ENCODE data around the gene QRSL1. TPM values are rescaled to one million over a fixed set of nuclear protein-coding genes. Genes with fewer than 3 reads are reported as not detected.

The QRSL1 gene
- total and polyA plus RNA-seq, 2 experiments from 2014 or later = 7.8 to 9.7 TPM

DNA sequence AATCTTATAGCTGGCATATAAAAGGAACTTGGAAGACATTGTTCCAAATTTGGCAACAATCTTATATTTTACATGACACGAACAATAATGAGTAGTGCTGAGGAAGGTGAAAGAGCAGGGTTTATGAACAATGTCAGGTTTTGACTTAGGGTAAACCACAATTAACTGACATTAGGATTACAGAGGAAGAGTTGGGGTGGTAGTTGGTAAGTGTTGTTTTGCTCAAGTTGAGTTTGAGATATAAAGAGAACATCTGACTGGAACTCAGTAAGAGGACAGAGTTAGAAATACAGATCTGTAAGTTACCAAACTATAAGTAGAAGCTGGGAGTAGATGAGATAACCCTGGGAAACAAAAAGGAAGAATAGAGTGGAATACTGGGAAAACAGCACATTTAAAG, 15.2 kb upstream of the QRSL1 start:
- H3K9ac ChIP-seq = no peak overlapping the region
- H3K9me2 ChIP-seq (ENCODE audit: insufficient read depth) = no peaks in the 10 kb centered on the region
- in situ Hi-C loops (cut with MboI) = no loop called here
- no peaks in the 10 kb centered on the region for H3K9me3 ChIP-seq (ENCODE audit: low read depth)
- H3K4me3 ChIP-seq = no peak overlapping the region
- WGBS, 2 experiments (ENCODE audit: low coverage in 1 of 2, low lambda C conversion rate in 2 of 2, missing lambda C conversion rate in 2 of 2) = 97 to 100% methylated on average over 1 of the region's 1 CpG
- H3K4me1 ChIP-seq (ENCODE audit: insufficient read depth) = no peaks in the 10 kb centered on the region
- no peak overlapping the region for H2AFZ ChIP-seq
- H3F3A ChIP-seq (ENCODE audit: insufficient read depth) = no peaks in the 10 kb centered on the region
- no peak for TF ChIP-seq EZH2phosphoT487 (IDR thresholded peaks at IDR 0.05; ENCODE audit: insufficient read depth, low read depth)
- no peak for TF ChIP-seq EZH2 (IDR thresholded peaks at IDR 0.05; ENCODE audit: insufficient read depth, poor library complexity, severe bottlenecking)
- no peaks in the 10 kb centered on the region for H3K79me2 ChIP-seq (ENCODE audit: insufficient read depth)
- no peaks in the 10 kb centered on the region for H4K20me1 ChIP-seq (ENCODE audit: insufficient read depth)
- DNase-seq = no peak
- no peaks in the 10 kb centered on the region for H3K36me3 ChIP-seq (ENCODE audit: low read depth)
- H3K27ac ChIP-seq = no peak overlapping the region
- no peak overlapping the region for H3K4me2 ChIP-seq (ENCODE audit: unreplicated experiment)
- H3K27me3 ChIP-seq (replicated peaks; ENCODE audit: insufficient read depth) = no peaks in the 10 kb centered on the region

DNA sequence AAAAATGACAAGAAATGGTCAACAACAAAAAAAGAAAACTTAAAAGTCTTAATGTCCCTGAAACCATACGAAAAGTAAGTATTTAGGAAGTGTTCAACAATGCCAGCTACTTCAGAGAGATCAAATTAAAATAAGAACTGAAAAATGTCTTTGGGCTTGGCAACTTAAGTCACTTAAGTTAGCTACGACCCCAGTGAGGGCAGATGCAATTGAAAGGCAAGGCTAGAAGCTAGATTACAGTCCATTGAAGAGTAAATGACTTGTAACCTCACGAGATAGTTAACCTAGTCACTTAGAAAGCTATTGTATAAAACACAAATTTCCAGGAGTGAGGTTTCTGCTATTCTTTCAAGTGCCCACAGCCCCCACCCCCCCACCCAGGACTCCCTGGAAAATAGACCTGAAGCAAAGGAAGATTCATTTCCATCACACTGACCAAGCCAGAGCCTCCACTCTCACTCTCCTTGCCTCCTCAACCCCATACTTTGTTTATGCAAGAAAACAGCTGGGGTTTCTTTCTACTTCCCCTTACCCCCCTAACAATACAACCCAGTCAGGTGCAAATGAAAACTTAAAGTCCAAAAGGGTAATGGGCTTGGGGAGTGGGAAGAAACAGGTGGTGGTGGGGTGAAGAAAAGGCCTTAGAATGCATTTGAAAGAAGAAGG, 14.7 kb upstream of the QRSL1 start:
- Histone ChIP-seq H3K27ac (no peak overlapping the region), H4K20me1 (ENCODE audit: insufficient read depth) (no peaks in the 10 kb centered on the region), H3K79me2 (ENCODE audit: insufficient read depth) (no peaks in the 10 kb centered on the region), H3F3A (ENCODE audit: insufficient read depth) (no peaks in the 10 kb centered on the region), H3K9ac (no peak overlapping the region), H3K4me3 (no peak overlapping the region), H3K27me3 (replicated peaks; ENCODE audit: insufficient read depth) (no peaks in the 10 kb centered on the region), H3K4me1 (ENCODE audit: insufficient read depth) (no peaks in the 10 kb centered on the region), H3K4me2 (ENCODE audit: unreplicated experiment) (no peak overlapping the region), H3K9me2 (ENCODE audit: insufficient read depth) (no peaks in the 10 kb centered on the region), H3K9me3 (ENCODE audit: low read depth) (no peaks in the 10 kb centered on the region), H3K36me3 (ENCODE audit: low read depth) (no peaks in the 10 kb centered on the region), H2AFZ (no peak overlapping the region)
- 64 to 67% methylated on average over 3 of the region's 3 CpGs for WGBS, 2 experiments (ENCODE audit: low coverage in 1 of 2, low lambda C conversion rate in 2 of 2, missing lambda C conversion rate in 2 of 2)
- in situ Hi-C loops (cut with MboI) = no loop called here
- TF ChIP-seq EZH2phosphoT487 (IDR thresholded peaks at IDR 0.05; ENCODE audit: insufficient read depth, low read depth) = no peak
- no peak for TF ChIP-seq EZH2 (IDR thresholded peaks at IDR 0.05; ENCODE audit: insufficient read depth, poor library complexity, severe bottlenecking)
- no peak for DNase-seq

DNA sequence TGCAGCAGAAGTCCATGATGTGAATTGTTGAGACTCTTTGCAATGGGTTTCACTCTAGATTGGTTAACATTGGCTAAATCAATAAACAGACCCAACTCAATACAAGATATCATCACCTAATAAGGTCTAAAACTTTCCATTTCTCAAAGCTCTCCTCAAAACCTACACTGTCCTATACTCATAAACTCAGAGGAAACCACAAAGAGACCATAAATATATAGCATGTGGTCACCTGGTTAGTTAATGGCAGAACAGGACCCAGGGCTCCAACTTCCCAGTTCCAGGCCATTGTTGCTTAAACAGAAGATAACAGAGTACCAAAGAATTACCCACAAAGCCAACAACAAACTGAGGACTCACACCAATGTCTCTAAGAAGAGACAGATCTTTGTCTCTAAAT, 12.1 kb upstream of the QRSL1 start:
- no peaks in the 10 kb centered on the region for H3F3A ChIP-seq (ENCODE audit: insufficient read depth)
- H2AFZ ChIP-seq = no peak overlapping the region
- H3K9me2 ChIP-seq (ENCODE audit: insufficient read depth) = no peaks in the 10 kb centered on the region
- H3K9ac ChIP-seq = no peak overlapping the region
- H3K27ac ChIP-seq = no peak overlapping the region
- H3K4me2 ChIP-seq (ENCODE audit: unreplicated experiment) = no peak overlapping the region
- H3K27me3 ChIP-seq (replicated peaks; ENCODE audit: insufficient read depth) = no peaks in the 10 kb centered on the region
- no peaks in the 10 kb centered on the region for H3K36me3 ChIP-seq (ENCODE audit: low read depth)
- in situ Hi-C loops (cut with MboI) = no loop called here
- no peak overlapping the region for H3K4me3 ChIP-seq
- no peak for TF ChIP-seq EZH2phosphoT487 (IDR thresholded peaks at IDR 0.05; ENCODE audit: insufficient read depth, low read depth)
- no peak for TF ChIP-seq EZH2 (IDR thresholded peaks at IDR 0.05; ENCODE audit: insufficient read depth, poor library complexity, severe bottlenecking)
- no peak for DNase-seq
- no peaks in the 10 kb centered on the region for H3K4me1 ChIP-seq (ENCODE audit: insufficient read depth)
- H4K20me1 ChIP-seq (ENCODE audit: insufficient read depth) = no peaks in the 10 kb centered on the region
- H3K79me2 ChIP-seq (ENCODE audit: insufficient read depth) = no peaks in the 10 kb centered on the region
- H3K9me3 ChIP-seq (ENCODE audit: low read depth) = no peaks in the 10 kb centered on the region

DNA sequence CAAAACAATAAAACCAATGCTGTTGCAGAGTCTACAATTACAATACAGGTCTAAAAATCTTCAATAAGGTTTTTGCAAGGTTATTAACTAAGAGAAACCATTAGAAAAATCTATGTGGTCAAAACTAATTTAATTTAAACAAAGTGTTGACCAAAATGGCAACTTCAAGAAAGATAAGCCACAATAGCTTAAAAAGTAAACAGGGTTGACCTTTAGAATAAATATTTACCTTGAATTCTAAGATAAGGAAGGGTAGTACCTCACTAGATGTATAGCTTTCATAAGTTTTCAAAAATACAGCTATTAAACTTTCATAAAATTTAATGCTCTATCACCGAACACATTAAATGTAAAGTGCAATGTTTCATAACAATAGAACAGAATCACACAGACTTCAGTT, 11.5 kb upstream of the QRSL1 start:
- Histone ChIP-seq H3F3A (ENCODE audit: insufficient read depth) (no peaks in the 10 kb centered on the region), H3K27me3 (replicated peaks; ENCODE audit: insufficient read depth) (no peaks in the 10 kb centered on the region), H3K36me3 (ENCODE audit: low read depth) (no peaks in the 10 kb centered on the region), H3K9me2 (ENCODE audit: insufficient read depth) (no peaks in the 10 kb centered on the region), H3K9me3 (ENCODE audit: low read depth) (no peaks in the 10 kb centered on the region), H3K79me2 (ENCODE audit: insufficient read depth) (no peaks in the 10 kb centered on the region), H3K9ac (no peak overlapping the region), H4K20me1 (ENCODE audit: insufficient read depth) (no peaks in the 10 kb centered on the region), H3K4me3 (no peak overlapping the region), H3K27ac (no peak overlapping the region), H2AFZ (no peak overlapping the region), H3K4me1 (ENCODE audit: insufficient read depth) (no peaks in the 10 kb centered on the region), H3K4me2 (ENCODE audit: unreplicated experiment) (no peak overlapping the region)
- no peak for DNase-seq
- 90 to 94% methylated on average over 1 of the region's 1 CpG for WGBS, 2 experiments (ENCODE audit: low coverage in 1 of 2, low lambda C conversion rate in 2 of 2, missing lambda C conversion rate in 2 of 2)
- in situ Hi-C loops (cut with MboI) = no loop called here
- TF ChIP-seq EZH2 (IDR thresholded peaks at IDR 0.05; ENCODE audit: insufficient read depth, poor library complexity, severe bottlenecking) (no peak), EZH2phosphoT487 (IDR thresholded peaks at IDR 0.05; ENCODE audit: insufficient read depth, low read depth) (no peak)

DNA sequence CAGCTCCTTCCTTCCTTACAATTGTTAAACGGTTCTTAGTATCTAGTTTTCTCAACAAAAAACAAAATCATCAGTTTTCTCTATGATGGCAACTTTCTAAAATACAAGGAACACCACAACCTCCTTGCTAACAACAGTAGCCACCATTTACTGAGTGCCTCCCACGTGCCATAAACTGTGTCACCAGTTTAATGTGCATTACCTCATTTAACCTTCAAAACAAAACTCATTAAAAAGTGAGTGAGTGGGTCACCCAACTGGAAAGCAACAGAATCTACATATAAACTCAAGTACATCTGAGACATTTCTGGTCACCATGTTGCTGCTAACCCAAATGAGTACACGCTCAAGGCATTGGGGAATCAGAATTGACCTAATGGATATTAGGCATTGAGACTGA, 11.1 kb upstream of the QRSL1 start:
- in situ Hi-C loops (cut with MboI) = no loop called here
- Histone ChIP-seq H3K79me2 (ENCODE audit: insufficient read depth) (no peaks in the 10 kb centered on the region), H3K4me2 (ENCODE audit: unreplicated experiment) (no peak overlapping the region), H2AFZ (no peak overlapping the region), H3K9me3 (ENCODE audit: low read depth) (no peaks in the 10 kb centered on the region), H3F3A (ENCODE audit: insufficient read depth) (no peaks in the 10 kb centered on the region), H3K9me2 (ENCODE audit: insufficient read depth) (no peaks in the 10 kb centered on the region), H3K27me3 (replicated peaks; ENCODE audit: insufficient read depth) (no peaks in the 10 kb centered on the region), H3K4me3 (no peak overlapping the region), H4K20me1 (ENCODE audit: insufficient read depth) (no peaks in the 10 kb centered on the region), H3K9ac (no peak overlapping the region), H3K36me3 (ENCODE audit: low read depth) (no peaks in the 10 kb centered on the region), H3K27ac (no peak overlapping the region), H3K4me1 (ENCODE audit: insufficient read depth) (no peaks in the 10 kb centered on the region)
- TF ChIP-seq EZH2phosphoT487 (IDR thresholded peaks at IDR 0.05; ENCODE audit: insufficient read depth, low read depth) = no peak
- TF ChIP-seq EZH2 (IDR thresholded peaks at IDR 0.05; ENCODE audit: insufficient read depth, poor library complexity, severe bottlenecking) = no peak
- DNase-seq = no peak
- 95 to 96% methylated on average over 3 of the region's 3 CpGs for WGBS, 2 experiments (ENCODE audit: low coverage in 1 of 2, low lambda C conversion rate in 2 of 2, missing lambda C conversion rate in 2 of 2)

All from GM23248 (cell line).